Stimulated activated CD8-positive, alpha-beta memory T cell treated with anti-CD3 and anti-CD28 coated beads, Interleukin-7, amount 100 ng/mL, for 48 hours (primary cell): ENCODE measurements around the gene SERBP1.

Source experiments
- DNase-seq, 2 donors: peaks; one replicate each; pipeline ENCODE4 v3.0.0-alpha.2; 2020; ENCODE audit warnings: low read depth in 1 of 2; ENCODE audit errors: extremely low read depth in 1 of 2

Gene SERBP1

GRCh38 chr1:67371043-67371442, 59.2 kb downstream of the SERBP1 start:
- DNase-seq = no peak

- no peak for DNase-seq
These were observed 62.1 kb downstream of the SERBP1 start for GRCh38 chr1:67368046-67368514.

- DNase-seq = no peak
These were observed 62.7 kb downstream of the SERBP1 start for GRCh38 chr1:67367370-67368045.

- no peak for DNase-seq
These were observed 68.6 kb downstream of the SERBP1 start for GRCh38 chr1:67361641-67362040.

- no peak for DNase-seq
These were observed 70.6 kb downstream of the SERBP1 start for GRCh38 chr1:67359592-67359991.
